Transverse colon (tissue), 4 donors: Measurements from ENCODE around the gene KCND2. TPM values are rescaled to one million over a fixed set of nuclear protein-coding genes. Genes with fewer than 3 reads are reported as not detected.

Experiments used
- DNase-seq: peaks from one replicate; pipeline ENCODE4 v3.0.0-alpha.2; 2019
- H3K27ac ChIP-seq, 4 donors: fragments of 200-600 bp; sonication (generic); 2 replicates each; pipeline ENCODE4 v1.5.1; 2016 to 2018; ENCODE audit warnings: inconsistent platforms in 4 of 4
- H3K27me3 ChIP-seq: fragments of 200-600 bp; sonication (generic); 2 replicates; pipeline ENCODE4 v1.5.1; 2017; ENCODE audit warnings: inconsistent platforms
- H3K36me3 ChIP-seq, 4 donors: fragments of 200-600 bp; sonication (generic); 2 replicates each; pipeline ENCODE4 v1.5.1; 2017 to 2019; ENCODE audit warnings: inconsistent platforms in 4 of 4
- H3K4me1 ChIP-seq, 4 donors: fragments of 200-600 bp; sonication (generic); 2 replicates each; pipeline ENCODE4 v1.5.1; 2017 to 2020; ENCODE audit warnings: inconsistent platforms in 4 of 4
- H3K4me3 ChIP-seq, 4 donors: fragments of 200-600 bp; sonication (generic); 1 replicate in 1 of 4; 2 replicates in 3 of 4; pipeline versions ENCODE4 v1.5.1 to v1.6.1; 2017 to 2019; ENCODE audit warnings: inconsistent platforms in 4 of 4
- H3K9me3 ChIP-seq, 2 donors: fragments of 200-600 bp; sonication (generic); 2 replicates each; pipeline ENCODE4 v1.5.1; 2017 to 2019; ENCODE audit warnings: inconsistent platforms in 2 of 2
- EP300 ChIP-seq: sonication (generic); formaldehyde crosslinking; IDR thresholded peaks from one replicate; pipeline ENCODE4 v1.6.1; 2017; ENCODE audit warnings: antibody characterized with exemption, low read depth
- POLR2A ChIP-seq: fragments of 450-650 bp; IDR thresholded peaks from one replicate; pipeline ENCODE4 v1.6.1; 2016; ENCODE audit warnings: antibody characterized with exemption, mild to moderate bottlenecking, moderate library complexity
- POLR2AphosphoS5 ChIP-seq, 3 donors: sonication (generic); formaldehyde crosslinking; IDR thresholded peaks; one replicate each; pipeline ENCODE4 v1.6.1; 2016; ENCODE audit warnings: antibody characterized with exemption in 3 of 3
- WGBS, 2 donors: methylation state at CpG; one replicate each; pipeline ENCODE4 v1.1.5; 2018; ENCODE audit warnings: low coverage in 1 of 2; 5-methylcytosine and 5-hydroxymethylcytosine counted together
- in situ Hi-C, 4 donors: fragments of 200-750 bp; cut with MboI; loops; one replicate each; pipeline versions ENCODE4 v1.15.0 to v1.15.1; 2017; ENCODE audit warnings: low sequenced_read_pairs in 3 of 4, low pct_ligation_motif_present in 1 of 4, low pct_unique_long_range_greater_than_20kb in 1 of 4
- intact Hi-C: fragments of 100-400 bp; cut with DNase I; formaldehyde crosslinking; loops from one replicate; pipeline ENCODE4 v1.15.1; 2023; ENCODE audit warnings: low total_unique reads
- total RNA-seq, 4 donors: library from RNA; depleted of rRNA; stranded (reverse); fragments of >200 nt; gene quantifications; one replicate each; pipeline ENCODE4 v1.1.0, GENCODE V29; 2016
- TF ChIP-seq, protein P1 (sequence below), 5 experiments: fragments of 200-600 bp in 3 of 5; fragments of 450-650 bp in 2 of 5; sonication (generic) in 3 of 5; IDR thresholded peaks; 1 replicate in 2 of 5; 2 replicates in 3 of 5; pipeline ENCODE4 v1.5.1; 2016 to 2017; ENCODE audit warnings: antibody characterized with exemption in 5 of 5, inconsistent platforms in 3 of 5, mild to moderate bottlenecking in 2 of 5, moderate library complexity in 1 of 5

KCND2 gene
- total RNA-seq, 4 donors from 2014 or later, result 0.14 to 1.00 (median 0.32) TPM; not detected in 1

DNA sequence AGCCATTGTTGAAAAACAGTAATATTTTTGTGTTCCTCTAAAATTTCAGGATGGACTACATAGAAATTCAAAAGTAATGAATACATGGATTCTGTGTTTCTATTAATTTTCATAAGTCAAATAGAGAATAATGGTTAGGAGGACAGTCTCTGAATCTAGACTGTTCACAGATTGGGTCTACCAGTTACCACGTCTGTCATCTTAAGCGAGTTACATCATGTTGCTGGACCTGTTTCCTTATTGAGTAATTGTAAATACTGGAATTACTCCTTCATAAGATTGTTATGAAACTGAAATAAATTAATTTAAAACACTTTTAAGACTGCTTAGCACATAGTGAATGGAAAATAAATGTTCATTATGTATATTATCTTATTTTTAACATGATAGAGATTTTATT is 172.3 kb downstream of the KCND2 start:
- intact Hi-C loops, result no loop called here
- TF ChIP-seq POLR2A (no peak), POLR2AphosphoS5 (IDR thresholded peaks at IDR 0.05) (no peak), EP300 (no peak)
- TF ChIP-seq, protein P1, sequence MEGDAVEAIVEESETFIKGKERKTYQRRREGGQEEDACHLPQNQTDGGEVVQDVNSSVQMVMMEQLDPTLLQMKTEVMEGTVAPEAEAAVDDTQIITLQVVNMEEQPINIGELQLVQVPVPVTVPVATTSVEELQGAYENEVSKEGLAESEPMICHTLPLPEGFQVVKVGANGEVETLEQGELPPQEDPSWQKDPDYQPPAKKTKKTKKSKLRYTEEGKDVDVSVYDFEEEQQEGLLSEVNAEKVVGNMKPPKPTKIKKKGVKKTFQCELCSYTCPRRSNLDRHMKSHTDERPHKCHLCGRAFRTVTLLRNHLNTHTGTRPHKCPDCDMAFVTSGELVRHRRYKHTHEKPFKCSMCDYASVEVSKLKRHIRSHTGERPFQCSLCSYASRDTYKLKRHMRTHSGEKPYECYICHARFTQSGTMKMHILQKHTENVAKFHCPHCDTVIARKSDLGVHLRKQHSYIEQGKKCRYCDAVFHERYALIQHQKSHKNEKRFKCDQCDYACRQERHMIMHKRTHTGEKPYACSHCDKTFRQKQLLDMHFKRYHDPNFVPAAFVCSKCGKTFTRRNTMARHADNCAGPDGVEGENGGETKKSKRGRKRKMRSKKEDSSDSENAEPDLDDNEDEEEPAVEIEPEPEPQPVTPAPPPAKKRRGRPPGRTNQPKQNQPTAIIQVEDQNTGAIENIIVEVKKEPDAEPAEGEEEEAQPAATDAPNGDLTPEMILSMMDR (IDR thresholded peaks at IDR 0.05), result no peak
- H3K4me3 ChIP-seq, result no peak overlapping the region
- no peaks in the 10 kb centered on the region for H3K4me1 ChIP-seq
- no peaks in the 10 kb centered on the region for H3K36me3 ChIP-seq
- no peaks in the 10 kb centered on the region for H3K27me3 ChIP-seq
- no peak for DNase-seq
- WGBS, 2 donors, result 66 to 68% methylated on average over 2 of the region's 2 CpGs
- H3K9me3 ChIP-seq, result no peaks in the 10 kb centered on the region
- H3K27ac ChIP-seq, result no peak overlapping the region
- in situ Hi-C loops, result no loop called here

- TF ChIP-seq, protein P1 (IDR thresholded peaks at IDR 0.05), result no peak
- no peak for TF ChIP-seq POLR2AphosphoS5 (IDR thresholded peaks at IDR 0.05)
- TF ChIP-seq POLR2A, result no peak
- no peak for TF ChIP-seq EP300
- no peak for DNase-seq
- Histone ChIP-seq H3K27me3 (no peaks in the 10 kb centered on the region), H3K27ac (no peak overlapping the region), H3K4me1 (no peaks in the 10 kb centered on the region), H3K36me3 (no peaks in the 10 kb centered on the region), H3K9me3 (no peaks in the 10 kb centered on the region), H3K4me3 (no peak overlapping the region)
- 94 to 100% methylated on average over 3 to 6 of the region's 7 CpGs for WGBS, 2 donors
- intact Hi-C loops, result no loop called here
- in situ Hi-C loops, result no loop called here
Measured at GRCh38 chr7:120452665-120453064, 179.7 kb downstream of the KCND2 start.

DNA sequence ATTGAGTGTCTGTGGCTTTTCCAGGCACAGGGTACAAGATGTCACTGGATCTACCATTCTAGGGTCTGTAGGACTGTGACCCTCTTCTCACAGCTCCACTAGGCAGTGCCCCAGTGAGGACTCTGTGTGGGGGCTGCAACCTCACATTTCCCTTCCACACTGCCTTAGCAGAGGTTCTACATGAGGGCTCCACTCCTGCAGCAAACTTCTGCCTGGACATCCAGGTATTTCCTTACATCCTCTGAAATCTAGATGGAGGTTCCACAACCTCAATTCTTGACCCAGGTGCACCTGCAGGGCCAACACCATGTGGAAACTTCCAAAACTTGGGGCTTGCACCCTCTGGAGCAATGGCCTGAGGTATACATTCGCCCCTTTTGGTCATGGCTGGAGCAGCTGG is 183.7 kb downstream of the KCND2 start:
- TF ChIP-seq, protein P1 (IDR thresholded peaks at IDR 0.05), result no peak
- TF ChIP-seq POLR2AphosphoS5 (IDR thresholded peaks at IDR 0.05) (no peak), POLR2A (no peak), EP300 (no peak)
- 46% methylated on average over 1 of the region's 1 CpG; no CpG with 5 or more reads in 1 of the 2 donors for WGBS, 2 donors
- intact Hi-C loops, result no loop called here

DNA sequence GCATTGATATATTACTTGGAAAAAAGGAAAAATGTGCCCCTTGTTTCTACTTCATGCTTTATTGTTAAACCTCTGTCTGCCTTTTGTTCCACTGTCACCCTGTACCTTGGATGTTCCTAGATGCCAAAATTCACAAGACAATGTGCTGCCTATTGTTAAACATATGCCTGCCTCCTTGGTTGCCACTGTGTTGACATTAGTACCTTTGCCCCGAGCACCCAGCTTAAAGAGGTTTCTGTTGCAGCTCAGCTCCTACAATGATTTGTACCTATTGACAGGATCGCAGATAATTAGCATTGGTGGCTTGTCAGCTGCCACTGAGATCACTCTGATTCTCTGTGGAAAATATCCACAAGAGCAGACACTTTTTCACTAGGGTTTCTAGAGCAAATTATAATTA is 188.0 kb downstream of the KCND2 start:
- H3K36me3 ChIP-seq, result no peaks in the 10 kb centered on the region
- in situ Hi-C loops (no loop called here), intact Hi-C loops (no loop called here)
- no peak for DNase-seq
- no peak overlapping the region for H3K27ac ChIP-seq
- no peak overlapping the region for H3K4me3 ChIP-seq
- H3K4me1 ChIP-seq, result no peaks in the 10 kb centered on the region
- no peaks in the 10 kb centered on the region for H3K27me3 ChIP-seq
- no peak for TF ChIP-seq POLR2A
- TF ChIP-seq, protein P1 (IDR thresholded peaks at IDR 0.05), result no peak
- no peak for TF ChIP-seq EP300
- no peak for TF ChIP-seq POLR2AphosphoS5 (IDR thresholded peaks at IDR 0.05)
- WGBS, 2 donors, result 37 to 43% methylated on average over 2 of the region's 2 CpGs
- no peaks in the 10 kb centered on the region for H3K9me3 ChIP-seq

More for the DNA sequence above, 183.7 kb downstream of the KCND2 start:
- H3K4me1 ChIP-seq, result no peaks in the 10 kb centered on the region
- H3K27me3 ChIP-seq, result no peaks in the 10 kb centered on the region
- no peak overlapping the region for H3K4me3 ChIP-seq
- no peak for DNase-seq
- in situ Hi-C loops, result no loop called here
- no peak overlapping the region for H3K27ac ChIP-seq
- H3K9me3 ChIP-seq, result no peaks in the 10 kb centered on the region
- H3K36me3 ChIP-seq, result no peaks in the 10 kb centered on the region
